Karpas-422 (cell line): ENCODE data around the gene NTSR1. TPM values are rescaled to one million over a fixed set of nuclear protein-coding genes. Genes with fewer than 3 reads are reported as not detected.

Experiments
- DNase-seq: peaks from one replicate; pipeline ENCODE4 v3.0.0-alpha.2; 2015
- H2AFZ ChIP-seq: fragments of 200-600 bp; sonication (generic); 2 replicates; pipeline ENCODE4 v1.6.1; 2014; ENCODE audit warnings: antibody characterized with exemption, low read length, mixed read lengths
- H3K27ac ChIP-seq: fragments of 200-600 bp; sonication (generic); 2 replicates; pipeline ENCODE4 v1.5.1; 2014; ENCODE audit warnings: mild to moderate bottlenecking, low read length, moderate library complexity
- H3K27me3 ChIP-seq: fragments of 200-600 bp; sonication (generic); 2 replicates; pipeline ENCODE4 v1.6.1; 2014; ENCODE audit warnings: low read length, mixed read lengths
- H3K36me3 ChIP-seq: fragments of 200-600 bp; sonication (generic); 2 replicates; pipeline ENCODE4 v1.6.1; 2014; ENCODE audit warnings: low read length, mixed read lengths; ENCODE audit not compliant: insufficient read depth
- H3K4me1 ChIP-seq: fragments of 200-600 bp; sonication (generic); 2 replicates; pipeline ENCODE4 v1.6.1; 2014; ENCODE audit warnings: mild to moderate bottlenecking, low read length, mixed read lengths
- H3K4me2 ChIP-seq: fragments of 200-600 bp; sonication (generic); 2 replicates; pipeline ENCODE4 v1.6.1; 2014; ENCODE audit warnings: low read length, low read depth, mild to moderate bottlenecking; ENCODE audit not compliant: poor library complexity, severe bottlenecking
- H3K4me3 ChIP-seq: fragments of 200-600 bp; sonication (generic); 2 replicates; pipeline ENCODE4 v1.5.1; 2014; ENCODE audit warnings: mild to moderate bottlenecking, antibody characterized with exemption, low read length, mixed read lengths
- H3K79me2 ChIP-seq: fragments of 200-600 bp; sonication (generic); 2 replicates; pipeline ENCODE4 v1.6.1; 2014; ENCODE audit warnings: mild to moderate bottlenecking, low read length, mixed read lengths
- H3K9ac ChIP-seq: fragments of 200-600 bp; sonication (generic); 2 replicates; pipeline ENCODE4 v1.6.0; 2014; ENCODE audit warnings: low read length
- H3K9me2 ChIP-seq: fragments of 200-600 bp; sonication (generic), shearing (Covaris generic); replicated peaks from 2 replicates; pipeline ENCODE4 v1.6.0; 2014; ENCODE audit warnings: mild to moderate bottlenecking, low read length, moderate library complexity; ENCODE audit not compliant: insufficient read depth
- H3K9me3 ChIP-seq: fragments of 300-700, 200-600 bp; sonication (generic); 2 replicates; pipeline ENCODE4 v1.6.1; 2014; ENCODE audit warnings: low read length, mixed read lengths
- H4K20me1 ChIP-seq: fragments of 200-600 bp; sonication (generic); 2 replicates; pipeline ENCODE4 v1.6.1; 2014; ENCODE audit warnings: mild to moderate bottlenecking, antibody characterized with exemption, low read length, low read depth; ENCODE audit not compliant: insufficient read depth
- total RNA-seq: library from RNA; depleted of rRNA; stranded (reverse); fragments of >200 nt; shearing (Covaris generic); gene quantifications from 2 replicates; pipeline ENCODE4 v1.2.3, GENCODE V29; 2014; ENCODE audit warnings: low replicate concordance

The NTSR1 gene
- total RNA-seq, 1 experiment from 2014 or later: not detected

DNA sequence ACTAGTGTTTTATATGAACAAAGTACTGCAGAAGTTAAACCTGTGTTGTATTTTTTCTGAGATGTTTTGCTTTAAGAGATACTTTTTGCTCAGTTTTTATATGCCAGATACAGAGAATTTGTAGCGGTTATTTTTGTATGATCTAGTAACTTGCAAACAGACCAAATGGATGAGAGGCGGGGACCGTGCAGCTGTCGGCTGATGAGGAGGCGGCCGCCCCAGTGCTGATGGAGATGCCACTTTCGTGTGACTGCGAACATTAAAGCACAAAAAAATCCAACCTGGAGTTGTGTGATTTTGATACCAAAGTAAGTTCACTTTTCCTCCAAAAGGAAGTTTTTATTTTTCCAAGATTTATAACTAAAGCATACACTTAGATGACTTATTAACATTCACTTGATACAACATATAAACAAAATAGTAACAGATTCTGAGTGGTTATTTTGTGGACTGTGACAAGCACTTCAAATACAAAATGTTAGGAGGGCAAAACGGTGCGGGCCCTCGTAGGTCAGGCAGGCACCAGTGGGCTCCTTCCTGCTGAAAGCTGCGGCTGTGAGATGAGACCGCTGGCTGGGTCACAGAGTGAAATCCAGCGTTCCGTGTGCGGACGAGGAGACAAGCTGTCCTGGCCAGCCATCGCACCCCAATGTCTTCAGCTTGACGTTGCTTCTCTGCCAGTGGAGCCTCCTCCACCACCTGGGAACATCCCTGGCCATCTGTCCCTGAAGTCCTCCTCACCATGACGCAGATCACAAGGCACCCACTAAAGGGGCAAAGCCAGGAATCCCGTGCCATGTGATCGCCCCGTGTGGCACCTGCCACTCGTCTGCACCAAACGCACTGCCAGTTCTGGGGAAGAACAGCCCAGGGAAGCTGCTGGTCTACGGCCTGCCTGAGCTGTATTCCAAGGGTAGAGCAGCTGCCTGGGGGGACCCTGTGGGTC lies 92.0 kb downstream of the NTSR1 start:
- Histone ChIP-seq H3K9me3 (no peaks in the 10 kb centered on the region), H3K9me2 (no peaks in the 10 kb centered on the region), H3K4me1 (peaks cover 23% of the 10 kb centered on the region), H4K20me1 (peaks cover 3% of the 10 kb centered on the region; the same call in 1 of the 2 replicates), H3K27ac (no peak overlapping the region), H3K79me2 (peaks cover 14% of the 10 kb centered on the region), H3K4me2 (no peak overlapping the region), H3K27me3 (no peaks in the 10 kb centered on the region), H3K9ac (no peak overlapping the region), H3K4me3 (no peak overlapping the region), H2AFZ (no peak overlapping the region), H3K36me3 (peaks cover 15% of the 10 kb centered on the region)
- DNase-seq: no peak

DNA sequence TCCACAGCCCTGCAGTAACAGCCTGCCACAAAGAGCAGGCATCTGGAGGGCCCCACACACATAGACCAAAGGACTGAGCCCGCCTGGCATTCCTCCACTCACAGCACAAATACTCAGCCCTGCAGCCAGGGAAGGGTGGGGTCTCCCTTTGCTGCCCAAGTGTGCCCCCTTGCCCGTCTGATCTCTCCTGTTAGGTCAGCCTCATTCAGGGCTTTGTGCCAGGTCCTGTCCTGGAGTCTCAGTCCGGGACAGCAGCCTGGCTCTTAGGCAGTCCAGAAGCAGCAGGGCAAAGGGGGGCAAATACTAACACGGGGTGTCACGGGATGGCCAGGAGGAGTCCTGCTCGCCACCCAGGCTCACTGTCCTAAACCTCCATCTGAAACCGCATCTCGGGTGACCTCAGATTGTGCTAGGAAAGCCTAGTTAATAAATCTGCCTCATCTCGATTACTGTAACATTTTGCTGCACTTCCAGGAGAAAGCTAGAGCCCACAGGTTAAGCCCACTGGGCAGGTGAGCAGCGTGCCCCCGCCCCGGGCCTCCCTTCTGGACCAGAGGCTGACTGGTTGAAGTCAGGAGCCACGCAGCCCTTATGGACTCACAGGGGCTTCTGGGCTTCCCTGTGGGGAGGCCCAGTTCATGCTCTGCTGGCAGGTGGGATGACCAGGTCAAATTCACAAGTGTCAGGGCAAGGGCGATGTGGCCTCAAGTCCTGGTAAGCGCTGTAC lies 92.8 kb downstream of the NTSR1 start:
- peak; percentile 41 for DNase-seq
- H3K27me3 ChIP-seq: no peaks in the 10 kb centered on the region
- no peak overlapping the region for H3K9ac ChIP-seq
- peaks cover 15% of the 10 kb centered on the region for H3K36me3 ChIP-seq
- H3K4me1 ChIP-seq: peaks cover 25% of the 10 kb centered on the region
- H3K4me3 ChIP-seq: no peak overlapping the region
- no peak overlapping the region for H2AFZ ChIP-seq
- no peak overlapping the region for H3K4me2 ChIP-seq
- H3K9me2 ChIP-seq: no peaks in the 10 kb centered on the region
- peaks cover 11% of the 10 kb centered on the region for H4K20me1 ChIP-seq
- H3K27ac ChIP-seq: no peak overlapping the region
- peaks cover 22% of the 10 kb centered on the region for H3K79me2 ChIP-seq
- no peaks in the 10 kb centered on the region for H3K9me3 ChIP-seq

DNA sequence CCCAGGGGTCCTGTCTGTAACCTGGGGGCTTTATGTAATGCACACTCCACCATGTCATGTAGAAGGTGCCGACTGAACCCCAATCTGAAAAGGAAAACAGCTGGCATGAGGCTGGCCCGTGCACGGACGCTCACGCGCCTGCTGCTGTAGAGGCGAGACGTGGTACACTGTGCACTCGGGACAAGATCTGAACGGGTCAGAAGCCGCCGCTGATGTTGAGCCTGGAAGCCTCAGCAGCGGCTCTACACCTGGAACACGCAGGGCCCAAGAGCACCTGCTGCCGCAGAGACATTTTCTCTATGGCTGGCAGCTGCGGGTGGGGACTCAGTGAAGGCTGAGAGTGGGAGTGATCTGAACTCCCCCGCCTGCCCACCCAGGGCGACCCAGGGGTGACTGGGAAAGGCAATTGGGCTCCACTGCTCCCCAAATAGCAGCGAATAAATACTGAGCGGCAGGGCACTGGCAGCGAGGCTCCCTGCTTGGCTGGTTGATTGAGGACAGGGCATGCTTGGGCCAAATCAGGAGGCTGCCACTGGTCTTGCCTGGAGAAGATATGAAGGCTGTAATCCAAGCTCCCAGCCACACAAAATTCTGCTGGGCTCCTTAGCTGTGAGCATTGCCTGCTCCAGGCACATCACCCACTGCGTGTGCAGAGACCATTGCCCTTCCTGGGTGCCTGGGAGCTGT lies 93.5 kb downstream of the NTSR1 start:
- H3K9me2 ChIP-seq: no peaks in the 10 kb centered on the region
- peaks cover 18% of the 10 kb centered on the region for H4K20me1 ChIP-seq
- no peak overlapping the region for H2AFZ ChIP-seq
- no peak overlapping the region for H3K4me2 ChIP-seq
- no peak overlapping the region for H3K9ac ChIP-seq
- no peak overlapping the region for H3K27ac ChIP-seq
- H3K27me3 ChIP-seq: no peaks in the 10 kb centered on the region
- DNase-seq: peak; percentile 40
- no peaks in the 10 kb centered on the region for H3K9me3 ChIP-seq
- peaks cover 15% of the 10 kb centered on the region for H3K36me3 ChIP-seq
- peaks cover 28% of the 10 kb centered on the region for H3K4me1 ChIP-seq
- no peak overlapping the region for H3K4me3 ChIP-seq
- H3K79me2 ChIP-seq: peaks cover 24% of the 10 kb centered on the region

- Histone ChIP-seq H3K4me2 (peak overlapping the region; percentile 81), H3K27ac (peak overlapping the region; percentile 69), H3K4me3 (peak overlapping the region; percentile 64), H4K20me1 (peaks cover 32% of the 10 kb centered on the region), H2AFZ (peak overlapping the region; percentile 69; the same call in 1 of the 2 replicates), H3K79me2 (peaks cover 23% of the 10 kb centered on the region), H3K27me3 (no peaks in the 10 kb centered on the region), H3K36me3 (peaks cover 9% of the 10 kb centered on the region), H3K9ac (peak overlapping the region; percentile 95), H3K4me1 (peaks cover 32% of the 10 kb centered on the region), H3K9me2 (no peaks in the 10 kb centered on the region), H3K9me3 (no peaks in the 10 kb centered on the region)
- peak; percentile 75 for DNase-seq
Measured at GRCh38 chr20:62804021-62804626, 95.5 kb downstream of the NTSR1 start.

DNA sequence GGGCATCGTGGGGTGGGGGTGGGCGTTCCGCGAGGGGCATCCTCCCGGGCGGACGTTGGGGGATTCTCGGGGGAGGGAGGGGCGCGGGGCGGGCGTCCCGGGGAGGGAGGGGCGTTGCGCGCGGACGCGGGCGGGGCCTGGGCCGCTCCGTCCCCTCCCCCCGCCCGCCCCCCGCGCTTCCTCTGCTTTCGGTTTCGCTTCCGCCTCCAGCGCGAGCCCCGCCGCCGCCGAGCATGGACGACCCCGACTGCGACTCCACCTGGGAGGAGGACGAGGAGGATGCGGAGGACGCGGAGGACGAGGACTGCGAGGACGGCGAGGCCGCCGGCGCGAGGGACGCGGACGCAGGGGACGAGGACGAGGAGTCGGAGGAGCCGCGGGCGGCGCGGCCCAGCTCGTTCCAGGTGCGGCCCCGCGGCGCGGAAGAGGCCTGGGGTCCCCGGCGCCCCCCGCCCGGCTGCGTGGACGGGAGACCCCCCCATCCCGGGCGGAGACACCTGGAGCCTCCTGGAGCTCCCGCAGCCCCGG lies 96.1 kb downstream of the NTSR1 start, which contains the start of gene OGFR:
Gene OGFR (plus strand): TSS at position 209 of the 528 bp plus-strand sequence. CDS start 25 bp downstream, at position 234.
- Histone ChIP-seq H2AFZ (peak within 1 kb of the TSS; percentile 69; the same call in 1 of the 2 replicates), H3K27ac (peak within 1 kb of the TSS; percentile 69)

GRCh38 chr20:62805155-62805710 lies 96.6 kb downstream of the NTSR1 start:
- Histone ChIP-seq H3K4me1 (peaks cover 32% of the 10 kb centered on the region), H3K4me3 (peak overlapping the region; percentile 90), H2AFZ (no peak overlapping the region)

More for the DNA sequence above, 96.1 kb downstream of the NTSR1 start, which contains the start of gene OGFR:
- Histone ChIP-seq H3K4me1 (peaks cover 32% of the 10 kb centered on the region), H4K20me1 (peaks cover 37% of the 10 kb centered on the region), H3K9me2 (no peaks in the 10 kb centered on the region), H3K4me3 (peak within 1 kb of the TSS; percentile 90), H3K4me2 (peak within 1 kb of the TSS; percentile 99), H3K9ac (peak within 1 kb of the TSS; percentile 95), H3K27me3 (no peaks in the 10 kb centered on the region), H3K9me3 (no peaks in the 10 kb centered on the region), H3K79me2 (peaks cover 23% of the 10 kb centered on the region), H3K36me3 (peaks cover 11% of the 10 kb centered on the region)
- DNase-seq: peak; percentile 94

GRCh38 chr20:62805711-62806382 lies 97.2 kb downstream of the NTSR1 start:
- no peaks in the 10 kb centered on the region for H3K27me3 ChIP-seq
- no peaks in the 10 kb centered on the region for H3K9me3 ChIP-seq
- H4K20me1 ChIP-seq: peaks cover 40% of the 10 kb centered on the region
- DNase-seq: no peak
- H3K79me2 ChIP-seq: peaks cover 23% of the 10 kb centered on the region
- peaks cover 14% of the 10 kb centered on the region for H3K36me3 ChIP-seq
- H3K9me2 ChIP-seq: no peaks in the 10 kb centered on the region
- H3K9ac ChIP-seq: peak overlapping the region; percentile 95
- H2AFZ ChIP-seq: no peak overlapping the region
- H3K4me3 ChIP-seq: peak overlapping the region; percentile 90
- H3K4me2 ChIP-seq: peak overlapping the region; percentile 99
- peaks cover 32% of the 10 kb centered on the region for H3K4me1 ChIP-seq
- peak overlapping the region; percentile 69; the same call in 1 of the 2 replicates for H3K27ac ChIP-seq

More at GRCh38 chr20:62805155-62805710, 96.6 kb downstream of the NTSR1 start:
- Histone ChIP-seq H3K36me3 (peaks cover 13% of the 10 kb centered on the region), H3K9me3 (no peaks in the 10 kb centered on the region), H3K27ac (peak overlapping the region; percentile 69), H3K9ac (peak overlapping the region; percentile 95), H3K9me2 (no peaks in the 10 kb centered on the region), H3K4me2 (peak overlapping the region; percentile 99), H3K79me2 (peaks cover 23% of the 10 kb centered on the region), H3K27me3 (no peaks in the 10 kb centered on the region), H4K20me1 (peaks cover 40% of the 10 kb centered on the region)
- peak; percentile 61 for DNase-seq
